ENCODE data around the gene ERC1. TPM values are rescaled to one million over a fixed set of nuclear protein-coding genes. Genes with fewer than 3 reads are reported as not detected.
"Not testable (repeated sequence)": the region's sequence is repeated elsewhere in the genome, so short reads cannot be mapped to it uniquely, and the experiment has no call there.

The ERC1 gene
- total and polyA plus RNA-seq, 2 of the 4 experiments (the other 2 are of a cell fraction) = 11.6 to 25.6 TPM

DNA sequence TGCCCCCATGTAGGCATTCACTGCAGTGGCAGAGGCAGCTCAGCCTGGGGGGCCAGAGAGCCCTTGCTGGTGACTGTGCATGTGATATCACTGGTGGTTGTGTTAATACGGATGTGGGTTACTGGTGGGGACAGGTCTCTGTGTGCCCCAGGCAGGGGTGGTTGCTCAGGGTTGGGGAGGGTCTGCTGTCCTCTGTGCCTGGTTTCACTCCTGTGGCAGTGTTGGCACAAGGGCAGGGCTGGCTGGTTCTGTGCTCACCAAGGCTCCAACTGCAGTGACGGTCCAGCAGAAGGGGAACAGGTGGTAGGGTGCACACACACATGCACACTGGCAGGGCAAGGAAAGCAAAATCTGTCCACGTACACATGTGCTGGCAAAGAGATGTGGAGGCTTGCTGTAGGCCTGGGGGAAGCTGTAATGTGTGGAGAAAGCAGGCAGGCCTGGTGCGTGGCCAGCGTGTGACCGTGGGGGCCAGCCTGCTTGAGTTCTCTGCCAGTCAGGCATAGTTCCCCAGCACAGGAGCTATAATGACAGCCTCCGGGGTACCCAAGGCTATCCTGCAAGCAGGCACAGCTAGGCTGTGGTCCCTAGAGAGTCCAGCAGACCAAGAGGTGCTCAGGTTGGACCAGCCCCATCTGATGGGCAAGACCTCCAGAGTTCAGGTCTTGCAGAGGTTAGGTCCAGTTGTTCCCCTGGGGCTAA lies 348.7 kb downstream of the ERC1 start:
- H3K27me3 ChIP-seq (ENCODE audit: control insufficient read depth, insufficient read depth, low read length) = no peaks in the 10 kb centered on the region
- no peak overlapping the region for H4K91ac ChIP-seq (ENCODE audit: insufficient read depth, low read depth, low read length)
- H3K18ac ChIP-seq (ENCODE audit: low read depth, low read length) = no peak overlapping the region
- intact Hi-C loops (cut with micrococcal nuclease) (no loop called here), dilution Hi-C loops (cut with HindIII; ENCODE audit: low sequenced_read_pairs, unreplicated experiment) (no loop called here), in situ Hi-C loops (cut with MboI; ENCODE audit: low sequenced_read_pairs) (no loop called here)
- no TSS peak for BruUV-seq (replicated peaks)
- no peak overlapping the region for H3K27ac ChIP-seq (ENCODE audit: insufficient read depth, low read length)
- H3K4me1 ChIP-seq (ENCODE audit: control insufficient read depth, insufficient read depth, low read length) = no peaks in the 10 kb centered on the region
- H2BK15ac ChIP-seq (ENCODE audit: low read depth, low read length) = no peak overlapping the region
- DNase-seq = no peak
- no peak overlapping the region for H3K4me2 ChIP-seq (ENCODE audit: low read depth, low read length)
- H2BK120ac ChIP-seq (ENCODE audit: low read depth, low read length) = no peak overlapping the region
- H4K20me1 ChIP-seq (ENCODE audit: insufficient read depth, low read length) = 0 out of 2 replicates have a peak, but pooled peaks cover 4% of the 10 kb centered on the region
- no peaks in the 10 kb centered on the region for H3K9me3 ChIP-seq (ENCODE audit: control insufficient read depth, insufficient read depth, low read length)
- CTCF ChIA-PET = interaction anchor here (0.6 kb wide), 1 partner anchor 240 kb away, joined by 4 read pairs; no protein-coding TSS in a partner anchor
- H3K23ac ChIP-seq (ENCODE audit: low read depth, low read length) = no peak overlapping the region
- H4K5ac ChIP-seq (ENCODE audit: low read depth, low read length) = no peak overlapping the region
- no peak overlapping the region for H3K4me3 ChIP-seq (ENCODE audit: insufficient read depth, low read depth, low read length)
- H3K9ac ChIP-seq (ENCODE audit: low read depth, low read length) = no peak overlapping the region
- no peak overlapping the region for H2BK5ac ChIP-seq (ENCODE audit: low read depth, low read length, poor library complexity, severe bottlenecking)
- H3K56ac ChIP-seq (ENCODE audit: extremely low read depth, insufficient read depth, low read length) = no peak overlapping the region
- H3K9me1 ChIP-seq (ENCODE audit: insufficient read depth, low read length) = peaks cover 7% of the 10 kb centered on the region; the same call in 1 of the 2 replicates
- no peak overlapping the region; the same call in none of the 2 replicates for H3K14ac ChIP-seq (replicated peaks; ENCODE audit: low read depth, low read length)
- H4K8ac ChIP-seq (ENCODE audit: low read depth in 2 of 2, low read length in 2 of 2) = no peak overlapping the region
- POLR2A ChIA-PET (ENCODE audit: unreplicated experiment) = no interaction called here
- H3K79me1 ChIP-seq (ENCODE audit: low read depth in 1 of 2, low read length in 2 of 2) = peaks cover 10 to 17% of the 10 kb centered on the region in 2 experiments
- no peak overlapping the region for H3K4ac ChIP-seq (ENCODE audit: low read depth, low read length)
- no peak overlapping the region for H2BK20ac ChIP-seq (ENCODE audit: low read depth, low read length)
- WGBS, 2 experiments (ENCODE audit: extremely low coverage in 2 of 2, insufficient read length in 1 of 2) = 100% methylated on average over 1 of the region's 7 CpGs; no CpG with 5 or more reads in 1 of the 2 experiments
- ATAC-seq (ENCODE audit: low read depth) = no peak
- 0 out of 2 replicates have a peak overlapping the region, but pooled peaks have one; percentile 15 for H2AK5ac ChIP-seq (ENCODE audit: low read depth, low read length)
- TF ChIP-seq CHD1 (IDR thresholded peaks at IDR 0.05; ENCODE audit: low read depth, low read length) (no peak), RCOR1 (IDR thresholded peaks at IDR 0.05; ENCODE audit: insufficient replicate concordance, low read length) (no peak), CEBPB (IDR thresholded peaks at IDR 0.05; ENCODE audit: low read depth, low read length) (no peak), NFE2L2 (IDR thresholded peaks at IDR 0.05; ENCODE audit: low read depth, low read length) (no peak), MAFK (IDR thresholded peaks at IDR 0.05; ENCODE audit: low read depth, low read length) (no peak)
- peak overlapping the region; percentile 33 for H2AK9ac ChIP-seq (replicated peaks; ENCODE audit: low read depth, low read length, poor library complexity)
- H2AFZ ChIP-seq (replicated peaks; ENCODE audit: low read length, poor library complexity) = peak overlapping the region; percentile 41
- no peaks in the 10 kb centered on the region for H3K36me3 ChIP-seq (ENCODE audit: control insufficient read depth, insufficient read depth, low read length)

DNA sequence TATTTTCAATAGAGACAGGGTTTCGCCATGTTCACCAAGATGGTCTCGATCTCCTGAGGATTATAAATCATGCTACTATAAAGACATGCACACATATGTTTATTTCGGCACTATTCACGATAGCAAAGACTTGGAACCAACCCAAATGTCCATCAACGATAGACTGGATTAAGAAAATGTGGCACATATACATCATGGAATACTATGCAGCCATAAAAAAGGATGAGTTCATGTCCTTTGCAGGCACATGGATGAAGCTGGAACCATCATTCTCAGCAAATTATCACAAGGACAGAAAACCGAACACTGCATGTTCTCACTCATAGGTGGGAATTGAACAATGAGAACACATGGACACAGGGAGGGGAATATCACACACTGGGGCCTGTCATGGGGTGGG lies 350.2 kb downstream of the ERC1 start:
- H2AK5ac ChIP-seq (ENCODE audit: low read depth, low read length); H3K14ac ChIP-seq (replicated peaks; ENCODE audit: low read depth, low read length); H3K56ac ChIP-seq (ENCODE audit: extremely low read depth, insufficient read depth, low read length); H4K91ac ChIP-seq (ENCODE audit: insufficient read depth, low read depth, low read length); H3K4me3 ChIP-seq (ENCODE audit: insufficient read depth, low read depth, low read length); H3K9ac ChIP-seq (ENCODE audit: low read depth, low read length); H2AFZ ChIP-seq (replicated peaks; ENCODE audit: low read length, poor library complexity); H3K36me3 ChIP-seq (ENCODE audit: control insufficient read depth, insufficient read depth, low read length); H4K20me1 ChIP-seq (ENCODE audit: insufficient read depth, low read length); H3K4me1 ChIP-seq (ENCODE audit: control insufficient read depth, insufficient read depth, low read length); H2BK15ac ChIP-seq (ENCODE audit: low read depth, low read length); H3K4me2 ChIP-seq (ENCODE audit: low read depth, low read length); DNase-seq; H3K27me3 ChIP-seq (ENCODE audit: control insufficient read depth, insufficient read depth, low read length); H2BK120ac ChIP-seq (ENCODE audit: low read depth, low read length); H3K9me3 ChIP-seq (ENCODE audit: control insufficient read depth, insufficient read depth, low read length); H2BK20ac ChIP-seq (ENCODE audit: low read depth, low read length); H4K8ac ChIP-seq (ENCODE audit: low read depth in 2 of 2, low read length in 2 of 2); POLR2A ChIA-PET (ENCODE audit: unreplicated experiment); CTCF ChIA-PET; H4K5ac ChIP-seq (ENCODE audit: low read depth, low read length); H2AK9ac ChIP-seq (replicated peaks; ENCODE audit: low read depth, low read length, poor library complexity); intact Hi-C loops (cut with micrococcal nuclease); H3K27ac ChIP-seq (ENCODE audit: insufficient read depth, low read length); H3K9me1 ChIP-seq (ENCODE audit: insufficient read depth, low read length); H3K23ac ChIP-seq (ENCODE audit: low read depth, low read length); BruUV-seq (replicated peaks); H3K4ac ChIP-seq (ENCODE audit: low read depth, low read length); H2BK5ac ChIP-seq (ENCODE audit: low read depth, low read length, poor library complexity, severe bottlenecking); ATAC-seq (ENCODE audit: low read depth); dilution Hi-C loops (cut with HindIII; ENCODE audit: low sequenced_read_pairs, unreplicated experiment); in situ Hi-C loops (cut with MboI; ENCODE audit: low sequenced_read_pairs); H3K18ac ChIP-seq (ENCODE audit: low read depth, low read length): not testable (repeated sequence)
- H3K79me1 ChIP-seq (ENCODE audit: low read depth in 1 of 2, low read length in 2 of 2) = peaks cover 4 to 11% of the 10 kb centered on the region in 2 experiments; a peak in 3 of 4 replicates
- no CpG with 5 or more reads among the region's 6 CpGs for WGBS, 2 experiments (ENCODE audit: extremely low coverage in 2 of 2, insufficient read length in 1 of 2)
